ENCODE results near the gene GTSE1.
"Not testable (repeated sequence)": the region's sequence is repeated elsewhere in the genome, so short reads cannot be mapped to it uniquely, and the experiment has no call there.

GTSE1 gene

DNA sequence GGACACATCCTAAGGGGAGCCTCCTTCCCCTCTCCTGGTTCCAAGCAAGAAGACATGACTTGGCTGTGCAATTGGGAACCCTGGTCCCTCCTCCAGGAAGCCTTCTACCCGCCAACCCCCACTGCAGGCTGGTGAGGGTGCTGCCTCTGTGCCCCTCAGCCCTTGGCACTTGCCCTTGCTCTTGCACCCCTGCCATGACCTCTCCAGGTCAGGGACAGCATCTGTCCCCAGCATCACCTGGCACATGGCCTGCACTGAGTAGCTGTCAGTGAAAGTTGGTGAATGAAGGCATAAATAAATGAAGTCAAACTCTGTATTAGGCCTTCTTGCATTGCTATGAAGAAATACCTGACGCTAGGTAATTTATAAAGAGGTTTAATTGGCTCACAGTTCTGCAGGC, 1.9 kb upstream of the GTSE1 start:
- no peak for DNase-seq

- no peak for DNase-seq
Observed at GRCh38 chr22:46295277-46295971, 1.2 kb upstream of the GTSE1 start.

- no peak for DNase-seq
Observed at GRCh38 chr22:46297151-46297812, 612 bp downstream of the GTSE1 start.

GRCh38 chr22:46299101-46299500, 2.4 kb downstream of the GTSE1 start:
- no peak for DNase-seq

GRCh38 chr22:46300491-46300890, 3.8 kb downstream of the GTSE1 start:
- DNase-seq, result no peak

DNA sequence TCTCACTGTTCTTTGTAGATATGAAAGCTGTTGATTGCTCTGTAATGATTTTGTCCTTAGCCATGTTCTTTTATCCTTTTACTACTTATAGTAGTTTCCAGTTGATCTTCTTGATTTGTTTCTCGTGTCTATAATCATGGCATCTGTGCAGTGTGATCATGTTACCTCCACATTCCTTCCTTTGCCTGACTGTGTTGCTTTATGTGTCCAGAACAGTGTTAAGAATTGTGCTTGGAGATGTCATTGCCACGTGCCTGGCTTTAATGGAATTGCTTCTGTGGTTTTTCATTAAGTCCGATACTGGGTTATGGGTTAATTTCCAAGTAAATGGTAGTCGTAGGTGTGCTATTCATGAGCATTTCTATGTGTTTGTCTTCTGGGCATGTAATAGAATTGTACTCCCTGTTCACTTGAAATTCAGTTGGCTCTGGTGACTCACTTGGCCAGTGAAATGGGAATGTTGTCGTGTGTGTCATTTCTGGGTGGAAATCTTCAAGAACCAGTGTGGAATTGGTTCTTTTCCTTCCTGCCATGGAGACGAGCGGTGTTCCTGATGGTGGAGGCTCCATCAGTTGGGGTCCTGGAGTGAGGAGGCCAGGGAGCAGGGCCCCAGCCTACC, 6.8 kb downstream of the GTSE1 start:
- DNase-seq, result no peak

GRCh38 chr22:46308283-46308988, 11.8 kb downstream of the GTSE1 start:
- no peak for DNase-seq

DNA sequence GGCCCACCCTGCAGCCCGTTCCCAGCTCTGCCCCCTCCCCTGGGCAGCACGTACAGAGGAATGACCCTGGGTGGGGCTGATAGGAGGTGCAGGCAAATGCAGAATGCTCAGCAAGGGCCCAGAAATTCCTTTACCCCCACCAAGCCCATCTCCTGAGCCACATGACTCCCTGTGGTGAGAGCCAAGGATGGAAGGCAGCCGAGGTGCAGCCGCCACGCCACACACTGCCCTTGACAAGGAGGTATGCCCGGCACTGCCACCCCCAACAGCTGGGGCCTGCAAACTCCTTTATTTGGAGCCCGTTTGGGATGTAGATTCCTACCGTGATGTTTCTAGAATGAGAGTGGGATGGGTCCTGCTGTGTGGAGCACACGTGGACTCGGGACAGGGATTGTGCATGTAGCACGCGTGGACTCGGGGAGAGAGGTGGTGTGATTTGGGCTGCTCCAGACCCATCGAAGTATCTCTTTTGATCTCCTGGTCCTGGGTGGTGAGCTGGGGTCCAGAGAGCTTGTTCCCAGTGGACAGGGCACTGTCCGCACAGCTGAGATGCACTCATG, 12.9 kb downstream of the GTSE1 start:
- DNase-seq, result no peak

DNA sequence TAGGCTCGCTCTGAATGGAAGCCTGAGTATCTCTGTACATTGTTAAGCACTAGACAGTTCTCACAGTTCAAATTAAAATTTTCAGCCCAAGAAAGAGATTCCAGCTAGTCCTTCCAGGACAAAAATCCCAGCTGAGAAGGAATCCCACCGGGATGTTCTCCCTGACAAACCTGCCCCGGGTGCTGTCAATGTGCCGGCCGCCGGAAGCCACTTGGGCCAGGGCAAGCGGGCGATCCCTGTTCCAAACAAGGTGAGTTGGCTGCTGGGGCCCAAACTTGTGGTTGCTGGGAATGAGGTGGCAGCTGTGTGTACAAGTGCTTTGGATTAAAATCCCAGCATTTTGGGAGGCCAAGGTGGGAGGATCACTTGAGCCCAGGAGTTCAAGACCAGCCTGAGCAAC, 15.4 kb downstream of the GTSE1 start:
- DNase-seq, result no peak

GRCh38 chr22:46312848-46313247, 16.2 kb downstream of the GTSE1 start:
- DNase-seq, result not testable (repeated sequence)

DNA sequence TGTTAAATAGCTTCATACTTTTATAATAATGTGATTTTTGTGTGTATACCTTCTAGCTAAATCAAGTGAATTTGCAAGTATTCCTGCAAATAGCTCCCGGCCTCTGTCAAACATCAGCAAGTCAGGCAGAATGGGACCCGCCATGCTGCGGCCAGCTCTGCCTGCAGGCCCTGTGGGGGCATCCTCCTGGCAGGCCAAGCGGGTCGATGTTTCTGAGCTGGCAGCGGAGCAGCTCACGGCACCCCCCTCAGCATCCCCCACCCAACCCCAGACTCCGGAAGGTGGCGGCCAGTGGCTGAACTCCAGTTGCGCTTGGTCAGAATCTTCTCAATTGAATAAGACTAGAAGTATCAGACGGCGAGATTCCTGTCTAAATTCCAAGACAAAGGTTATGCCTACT, 19.3 kb downstream of the GTSE1 start:
- no peak for DNase-seq

GRCh38 chr22:46317646-46318045, 21.0 kb downstream of the GTSE1 start:
- no peak for DNase-seq

DNA sequence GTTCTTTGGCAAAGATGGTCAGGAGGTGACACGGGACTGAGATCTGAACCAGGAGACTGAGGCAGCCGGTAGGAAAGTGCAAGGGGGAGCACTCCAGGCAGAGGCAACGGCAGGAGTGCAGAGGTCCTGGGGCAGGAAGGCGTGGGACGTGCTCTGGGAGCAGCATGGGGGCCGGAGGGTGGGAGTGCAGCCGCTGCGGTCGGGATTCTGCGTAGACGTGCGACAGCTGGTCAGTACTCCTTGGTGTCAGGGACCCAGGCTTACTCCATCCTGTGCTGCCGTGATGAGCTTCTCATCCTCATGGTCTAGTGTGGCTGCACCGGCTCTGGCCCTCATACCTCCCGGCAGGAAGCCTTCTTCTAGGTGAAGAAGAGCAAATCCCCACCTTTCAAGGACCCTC, 21.9 kb downstream of the GTSE1 start:
- DNase-seq, result no peak

DNA sequence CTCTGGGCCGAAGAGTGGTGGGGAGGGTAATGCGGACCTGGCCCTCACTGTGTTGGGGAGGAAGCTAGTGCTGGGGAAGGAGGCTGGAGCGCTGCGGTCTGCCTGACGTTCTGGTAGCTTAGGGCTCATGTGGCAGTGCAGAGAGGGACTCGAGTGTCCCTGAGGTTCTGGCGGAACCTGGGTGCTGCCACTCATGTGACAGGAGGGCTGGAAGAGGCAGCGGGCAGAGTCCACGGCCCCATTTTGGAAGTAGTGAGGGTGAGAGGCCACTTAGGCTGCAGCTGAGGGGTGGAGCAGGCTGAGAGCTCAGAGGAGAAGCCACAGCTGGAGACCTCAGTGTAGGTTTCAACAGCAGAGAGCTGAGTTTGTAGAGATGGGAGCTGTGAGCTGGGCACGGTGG, 22.6 kb downstream of the GTSE1 start:
- DNase-seq, result no peak

DNA sequence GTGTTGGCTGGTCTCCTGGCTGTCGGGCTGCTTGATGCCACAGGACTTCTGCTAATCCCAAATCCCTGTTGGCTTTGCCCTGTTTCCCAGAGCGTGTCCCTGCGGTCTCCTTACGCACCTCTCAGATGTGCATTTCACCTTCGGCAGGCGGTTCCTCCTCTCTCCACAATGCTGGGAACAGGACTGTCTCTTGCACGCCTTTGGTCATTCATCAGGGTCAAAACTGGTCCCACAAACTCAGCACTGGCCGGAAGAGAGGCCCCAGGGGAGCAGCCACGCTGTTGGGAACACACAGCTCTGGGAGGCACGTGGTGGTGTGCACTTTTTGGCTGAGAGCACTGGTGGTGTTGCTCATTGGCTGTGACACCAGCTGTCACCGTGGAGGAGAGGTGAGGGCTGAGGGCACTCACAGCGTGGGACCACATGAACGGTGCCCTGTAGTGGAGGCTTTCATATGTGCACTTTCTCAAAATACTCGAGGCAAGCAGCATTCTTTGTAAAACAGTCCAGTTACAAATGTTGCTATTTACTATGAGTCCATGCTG, 23.6 kb downstream of the GTSE1 start:
- no peak for DNase-seq

DNA sequence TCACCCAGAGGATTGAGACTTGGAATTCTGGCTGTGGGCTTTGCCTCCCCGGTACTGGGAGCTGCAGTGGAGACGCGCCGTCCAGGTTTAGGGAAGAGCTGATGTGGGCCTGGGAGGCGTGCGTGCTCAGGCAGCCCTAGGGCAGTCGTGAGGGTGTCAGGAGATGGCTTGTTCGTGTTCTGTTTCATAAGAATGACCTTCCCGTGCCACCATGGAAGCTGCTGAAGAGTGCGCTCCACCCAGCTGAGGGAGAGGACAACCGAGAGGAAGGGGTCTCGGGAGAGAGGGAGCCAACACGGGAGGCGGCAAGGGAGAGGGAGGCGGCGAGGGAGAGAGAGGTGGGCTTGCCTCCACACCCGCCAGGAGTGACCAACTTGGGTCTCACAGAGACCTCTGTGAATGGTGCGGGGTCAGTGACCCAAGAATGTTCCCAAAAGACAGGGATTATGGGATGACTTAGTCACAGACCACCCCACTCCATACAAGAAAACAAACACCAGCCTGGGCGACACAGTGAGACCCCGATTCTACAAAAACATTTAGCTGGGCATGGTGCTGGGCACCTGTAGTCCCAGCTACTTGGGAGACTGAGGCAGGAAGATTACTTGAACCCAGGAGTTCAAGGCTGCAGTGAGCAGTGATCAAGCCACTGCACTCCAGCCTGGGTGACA, 24.2 kb downstream of the GTSE1 start:
- no peak for DNase-seq

DNA sequence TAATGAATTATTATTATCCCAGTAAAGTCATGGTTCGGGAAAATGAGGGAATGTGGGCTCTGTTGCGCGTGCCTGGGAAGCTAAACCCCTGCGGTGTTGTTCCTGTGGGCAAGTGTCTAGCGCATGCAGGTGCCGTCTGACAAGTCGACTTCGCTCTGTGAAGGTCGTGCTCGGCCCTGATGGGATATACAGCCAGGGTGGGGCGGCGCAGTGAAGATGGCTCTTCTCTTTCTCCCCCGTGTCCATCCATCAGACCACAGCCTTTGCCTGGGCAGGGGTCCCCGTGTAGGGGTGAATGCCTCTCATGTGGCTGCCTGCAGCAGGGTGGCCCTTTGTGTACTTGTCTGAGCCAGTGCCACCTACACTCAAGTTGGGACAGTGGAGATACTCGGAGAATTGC, 26.0 kb downstream of the GTSE1 start:
- no peak for DNase-seq

GRCh38 chr22:46323162-46323561, 26.5 kb downstream of the GTSE1 start:
- no peak for DNase-seq

DNA sequence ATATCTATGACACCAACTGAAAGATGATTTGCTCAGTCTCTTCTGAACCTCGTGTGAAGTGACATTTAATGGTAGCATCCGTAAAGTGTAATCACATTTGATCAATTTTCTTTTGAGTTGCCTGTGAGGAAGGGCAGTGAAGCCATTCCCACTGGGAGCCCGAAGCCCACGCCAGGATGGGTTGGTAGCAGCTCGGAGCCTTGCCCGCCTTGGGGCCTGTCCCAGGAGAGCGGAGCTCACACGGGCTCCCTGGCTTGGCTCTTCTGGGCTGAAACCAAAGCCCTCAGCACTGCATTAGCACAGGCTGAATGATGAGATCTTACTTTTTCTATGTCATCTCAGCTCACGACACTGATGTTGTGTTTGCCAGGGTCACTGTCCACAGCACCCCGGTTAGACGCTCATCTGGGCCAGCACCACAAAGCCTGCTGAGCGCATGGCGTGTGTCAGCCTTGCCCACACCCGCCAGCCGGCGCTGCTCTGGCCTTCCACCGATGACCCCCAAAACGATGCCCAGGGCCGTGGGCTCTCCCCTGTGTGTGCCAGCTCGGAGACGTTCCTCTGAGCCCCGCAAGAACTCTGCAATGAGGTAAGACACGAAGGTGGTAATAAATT, 29.5 kb downstream of the GTSE1 start:
- no peak for DNase-seq

GRCh38 chr22:46327691-46328465, 31.2 kb downstream of the GTSE1 start:
- DNase-seq, result no peak

GRCh38 chr22:46328797-46329196, 32.1 kb downstream of the GTSE1 start:
- no peak for DNase-seq

Measured in NCI-H510A treated with DMSO at 0.1 percent for 48 hours (cell line).